SU-DHL-6 (cell line): ENCODE data around the gene C1QTNF6.

Experiments used
- H2AFZ ChIP-seq: fragments of 200-600 bp; sonication (generic); 2 replicates; pipeline ENCODE4 v1.6.1; 2014; ENCODE audit warnings: low read depth, mild to moderate bottlenecking, moderate library complexity, mixed read lengths, antibody characterized with exemption, low read length; ENCODE audit not compliant: severe bottlenecking
- H3F3A ChIP-seq: fragments of 200-600 bp; shearing (Covaris generic); 2 replicates; pipeline ENCODE4 v1.6.0; 2016; ENCODE audit warnings: antibody characterized with exemption, mild to moderate bottlenecking; ENCODE audit not compliant: insufficient read depth
- H3K27ac ChIP-seq: fragments of 200-600 bp; sonication (generic); 2 replicates; pipeline ENCODE4 v1.5.1; 2016; ENCODE audit warnings: low read depth, mild to moderate bottlenecking, low read length, moderate library complexity, mixed read lengths
- H3K27me3 ChIP-seq: fragments of 200-600 bp; sonication (generic), shearing (Covaris generic); 2 replicates; pipeline ENCODE4 v1.6.0; 2014; ENCODE audit warnings: mild to moderate bottlenecking, low read length
- H3K36me3 ChIP-seq: fragments of 200-600 bp; sonication (generic); 2 replicates; pipeline ENCODE4 v1.6.1; 2014; ENCODE audit warnings: mild to moderate bottlenecking, low read length, mixed read lengths
- H3K4me2 ChIP-seq: fragments of 300-600, 200-600 bp; shearing (Covaris generic), sonication (generic); 2 replicates; pipeline ENCODE4 v1.6.0; 2014; ENCODE audit warnings: low read length, low read depth, mild to moderate bottlenecking; ENCODE audit not compliant: poor library complexity, severe bottlenecking
- H3K4me3 ChIP-seq: fragments of 200-600 bp; sonication (generic); 2 replicates; pipeline ENCODE4 v1.5.1; 2014; ENCODE audit warnings: antibody characterized with exemption, low read length, mild to moderate bottlenecking, mixed read lengths; ENCODE audit not compliant: insufficient read depth, poor library complexity, severe bottlenecking
- H3K79me2 ChIP-seq: fragments of 200-600 bp; sonication (generic); 2 replicates; pipeline ENCODE4 v1.6.1; 2014; ENCODE audit warnings: mild to moderate bottlenecking, low read length, moderate library complexity; ENCODE audit not compliant: insufficient read depth
- H3K9ac ChIP-seq: fragments of 200-600 bp; sonication (generic); 2 replicates; pipeline ENCODE4 v1.7.0; 2014; ENCODE audit warnings: mild to moderate bottlenecking, low read length
- H3K9me2 ChIP-seq: fragments of 200-600 bp; sonication (generic); replicated peaks from 2 replicates; pipeline ENCODE4 v1.6.1; 2014; ENCODE audit warnings: low read length; ENCODE audit not compliant: insufficient read depth
- H3K9me3 ChIP-seq: fragments of 200-600 bp; sonication (generic); 2 replicates; pipeline ENCODE4 v1.6.1; 2014; ENCODE audit warnings: low read length, mixed read lengths; ENCODE audit not compliant: insufficient read depth
- H4K20me1 ChIP-seq: fragments of 200-600 bp; sonication (generic); 2 replicates; pipeline ENCODE4 v1.6.1; 2014; ENCODE audit warnings: low read depth, mild to moderate bottlenecking, antibody characterized with exemption, low read length, moderate library complexity, mixed read lengths
- EZH2phosphoT487 ChIP-seq: fragments of 200-600 bp; sonication (generic), shearing (Covaris generic); conservative IDR thresholded peaks from 2 replicates; pipeline ENCODE4 v1.6.1; 2018; ENCODE audit warnings: mild to moderate bottlenecking, antibody characterized with exemption, low read length, moderate library complexity, mixed read lengths
- TF ChIP-seq, protein P1 (sequence below): fragments of 200-600 bp; sonication (generic); IDR thresholded peaks from one replicate; pipeline ENCODE4 v1.5.1; 2017; ENCODE audit warnings: antibody characterized with exemption, mild to moderate bottlenecking, low read length, moderate library complexity; ENCODE audit not compliant: insufficient read depth, poor library complexity, severe bottlenecking

Gene C1QTNF6

DNA sequence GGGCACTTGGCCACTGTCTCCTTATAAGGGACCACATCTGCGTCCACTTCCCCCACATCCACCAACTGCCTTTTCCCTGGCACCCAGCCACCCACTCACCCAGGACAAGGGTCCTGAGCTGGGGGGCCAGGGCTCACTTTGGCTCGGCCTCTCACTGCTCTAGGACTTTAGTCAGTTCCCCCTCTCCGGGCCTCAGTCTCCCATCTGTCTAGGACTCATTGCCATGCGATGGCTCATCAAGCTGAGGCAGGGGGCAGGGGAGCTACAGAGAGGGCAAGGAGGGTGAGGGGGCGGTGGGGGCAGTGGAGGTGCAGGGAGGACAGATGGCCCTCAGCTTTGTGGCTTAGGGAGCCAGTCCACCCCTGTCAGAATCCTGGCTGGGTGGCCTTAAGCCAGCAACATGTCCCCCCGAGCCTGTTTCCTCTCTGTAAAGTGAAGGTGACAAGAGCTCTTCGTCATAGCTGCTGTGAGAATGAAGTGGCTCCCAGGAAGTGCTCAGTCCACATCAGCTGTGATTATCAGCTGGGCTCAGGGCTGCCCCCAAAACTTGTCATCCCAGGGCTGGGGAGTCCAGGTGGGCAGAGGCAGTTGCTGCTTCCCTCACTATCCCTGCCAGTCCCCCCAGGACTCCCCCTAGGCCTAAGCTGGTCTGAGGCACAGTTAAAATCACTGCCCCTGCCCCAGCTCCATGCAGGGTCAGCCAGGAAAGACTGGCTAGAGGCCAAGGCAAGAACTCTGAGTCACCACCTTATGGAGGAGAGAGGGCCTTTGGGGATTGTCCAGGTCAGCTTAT, 41.2 kb upstream of the C1QTNF6 start:
- Histone ChIP-seq H3K9me2 (no peaks in the 10 kb centered on the region), H3K9ac (peak overlapping the region; percentile 68), H3K36me3 (0 out of 2 replicates have a peak, but pooled peaks cover 5% of the 10 kb centered on the region), H3K27me3 (no peaks in the 10 kb centered on the region), H4K20me1 (no peaks in the 10 kb centered on the region), H3K4me3 (no peak overlapping the region), H3K27ac (peak overlapping the region; percentile 88), H3K4me2 (peak overlapping the region; percentile 54), H3K9me3 (no peaks in the 10 kb centered on the region), H3F3A (peaks cover 10% of the 10 kb centered on the region), H2AFZ (no peak overlapping the region), H3K79me2 (peaks cover 7% of the 10 kb centered on the region; the same call in 1 of the 2 replicates)
- TF ChIP-seq, protein P1, sequence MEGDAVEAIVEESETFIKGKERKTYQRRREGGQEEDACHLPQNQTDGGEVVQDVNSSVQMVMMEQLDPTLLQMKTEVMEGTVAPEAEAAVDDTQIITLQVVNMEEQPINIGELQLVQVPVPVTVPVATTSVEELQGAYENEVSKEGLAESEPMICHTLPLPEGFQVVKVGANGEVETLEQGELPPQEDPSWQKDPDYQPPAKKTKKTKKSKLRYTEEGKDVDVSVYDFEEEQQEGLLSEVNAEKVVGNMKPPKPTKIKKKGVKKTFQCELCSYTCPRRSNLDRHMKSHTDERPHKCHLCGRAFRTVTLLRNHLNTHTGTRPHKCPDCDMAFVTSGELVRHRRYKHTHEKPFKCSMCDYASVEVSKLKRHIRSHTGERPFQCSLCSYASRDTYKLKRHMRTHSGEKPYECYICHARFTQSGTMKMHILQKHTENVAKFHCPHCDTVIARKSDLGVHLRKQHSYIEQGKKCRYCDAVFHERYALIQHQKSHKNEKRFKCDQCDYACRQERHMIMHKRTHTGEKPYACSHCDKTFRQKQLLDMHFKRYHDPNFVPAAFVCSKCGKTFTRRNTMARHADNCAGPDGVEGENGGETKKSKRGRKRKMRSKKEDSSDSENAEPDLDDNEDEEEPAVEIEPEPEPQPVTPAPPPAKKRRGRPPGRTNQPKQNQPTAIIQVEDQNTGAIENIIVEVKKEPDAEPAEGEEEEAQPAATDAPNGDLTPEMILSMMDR = no peak
- TF ChIP-seq EZH2phosphoT487 = no peak

DNA sequence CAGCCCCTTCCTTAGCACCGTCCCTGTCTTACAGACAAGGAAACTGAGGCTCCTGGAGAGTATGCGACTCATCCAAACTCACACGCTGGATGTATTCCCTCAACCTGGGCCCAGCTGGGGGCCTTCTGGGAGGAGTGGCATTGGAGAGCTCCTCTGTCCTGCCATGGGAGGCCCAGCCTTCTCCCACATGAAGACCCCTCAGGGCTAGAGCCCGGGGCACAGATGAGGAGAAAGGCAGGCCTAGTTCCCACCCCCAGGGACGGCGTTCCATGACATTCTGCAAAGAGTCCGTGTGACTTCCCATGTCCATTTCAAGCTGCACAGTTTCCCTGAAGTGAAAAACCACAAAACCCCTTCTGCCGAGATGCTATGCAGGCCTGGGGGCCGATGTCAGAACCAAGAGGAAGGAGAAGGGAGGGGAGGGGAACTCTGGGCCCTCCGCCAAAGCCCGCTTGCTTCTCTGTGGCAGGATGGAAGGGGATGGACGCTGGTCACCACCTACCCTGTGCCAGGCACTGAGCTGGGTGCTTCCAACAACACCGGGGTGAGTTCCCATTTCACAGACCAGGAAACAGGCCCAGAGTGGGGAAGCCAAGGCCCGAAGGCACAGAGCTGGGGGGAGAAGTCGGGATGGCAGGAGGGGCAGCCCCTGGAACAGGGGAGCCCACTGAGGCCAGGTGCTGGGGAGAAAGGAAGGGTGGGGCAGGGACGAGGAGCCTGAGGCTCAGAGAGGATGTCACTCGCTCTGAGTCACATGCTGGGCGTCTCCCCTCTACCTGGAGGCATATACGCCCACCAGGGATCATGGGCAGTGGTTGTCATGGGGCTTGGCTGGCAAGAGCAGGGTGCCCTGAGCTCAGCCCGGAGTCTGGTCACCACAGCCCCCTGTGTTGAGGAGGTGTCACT, 40.3 kb upstream of the C1QTNF6 start:
- H3K27ac ChIP-seq = no peak overlapping the region
- peaks cover 7% of the 10 kb centered on the region; the same call in 1 of the 2 replicates for H3K79me2 ChIP-seq
- H2AFZ ChIP-seq = no peak overlapping the region
- no peak for TF ChIP-seq EZH2phosphoT487
- TF ChIP-seq, protein P1 = no peak
- H3K9ac ChIP-seq = no peak overlapping the region
- no peaks in the 10 kb centered on the region for H4K20me1 ChIP-seq
- no peaks in the 10 kb centered on the region for H3K27me3 ChIP-seq
- no peak overlapping the region for H3K4me3 ChIP-seq
- H3K36me3 ChIP-seq = 0 out of 2 replicates have a peak, but pooled peaks cover 5% of the 10 kb centered on the region
- H3K9me2 ChIP-seq = no peaks in the 10 kb centered on the region
- peaks cover 15% of the 10 kb centered on the region for H3F3A ChIP-seq
- no peak overlapping the region for H3K4me2 ChIP-seq
- H3K9me3 ChIP-seq = no peaks in the 10 kb centered on the region

DNA sequence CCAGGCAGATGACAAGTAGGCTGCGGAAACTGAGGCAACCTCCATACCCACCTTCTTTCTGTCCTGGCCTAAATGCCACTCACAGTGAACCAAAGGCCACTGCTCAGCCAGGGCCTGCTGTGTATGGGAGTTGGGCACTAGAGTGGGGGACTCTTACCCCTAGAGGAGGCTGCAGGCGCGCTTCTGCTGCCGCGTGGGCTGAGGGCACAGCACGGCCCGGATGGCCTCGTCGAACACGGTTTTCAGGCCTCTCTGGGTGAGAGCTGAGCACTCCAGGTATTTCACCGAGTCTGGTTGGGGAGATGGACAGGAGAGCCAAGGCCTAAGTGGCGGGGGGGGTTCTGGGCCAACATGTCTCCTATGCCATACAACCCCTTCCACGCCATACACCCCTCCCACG, 38.5 kb upstream of the C1QTNF6 start:
- Histone ChIP-seq H2AFZ (no peak overlapping the region), H3K27ac (no peak overlapping the region), H3K4me2 (no peak overlapping the region), H3K79me2 (peaks cover 7% of the 10 kb centered on the region; the same call in 1 of the 2 replicates), H4K20me1 (no peaks in the 10 kb centered on the region), H3K9me2 (no peaks in the 10 kb centered on the region), H3K9me3 (no peaks in the 10 kb centered on the region), H3K36me3 (0 out of 2 replicates have a peak, but pooled peaks cover 5% of the 10 kb centered on the region), H3K4me3 (no peak overlapping the region), H3K27me3 (no peaks in the 10 kb centered on the region), H3K9ac (no peak overlapping the region), H3F3A (peaks cover 26% of the 10 kb centered on the region)
- TF ChIP-seq, protein P1 = no peak
- TF ChIP-seq EZH2phosphoT487 = no peak
